GM18861 (cell line): ENCODE data around the gene MRAP2.
"Not testable (repeated sequence)": the region's sequence is repeated elsewhere in the genome, so short reads cannot be mapped to it uniquely, and the experiment has no call there.

Source experiments
- ATAC-seq: cut with Tn5 transposase; IDR thresholded peaks from one replicate; pipeline ENCODE4 v1.9.1; 2021; ENCODE audit not compliant: unreplicated experiment

Gene MRAP2

DNA sequence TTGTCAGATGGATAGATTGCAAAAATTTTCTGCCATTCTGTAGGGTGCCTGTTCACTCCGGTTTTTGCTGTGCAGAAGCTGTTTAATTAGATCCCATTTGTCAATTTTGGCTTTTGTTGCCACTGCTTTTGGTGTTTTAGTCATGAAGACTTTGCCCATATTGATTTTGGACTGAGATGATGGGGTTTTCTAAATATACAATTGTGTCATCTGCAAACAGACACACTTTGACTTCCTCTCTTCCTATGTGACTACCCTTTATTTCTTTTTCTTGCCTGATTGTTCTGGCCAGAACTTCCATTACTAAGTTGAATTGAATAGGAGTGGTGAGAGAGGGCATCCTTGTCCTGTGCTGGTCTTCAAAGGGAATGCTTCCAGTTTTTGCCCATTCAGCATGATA is 96.0 kb downstream of the MRAP2 start:
- not testable (repeated sequence) for ATAC-seq

- ATAC-seq = not testable (repeated sequence)
These were observed 99.8 kb downstream of the MRAP2 start for GRCh38 chr6:84133385-84133784.

- ATAC-seq = no peak
These were observed 101.7 kb downstream of the MRAP2 start for GRCh38 chr6:84135291-84135690.

DNA sequence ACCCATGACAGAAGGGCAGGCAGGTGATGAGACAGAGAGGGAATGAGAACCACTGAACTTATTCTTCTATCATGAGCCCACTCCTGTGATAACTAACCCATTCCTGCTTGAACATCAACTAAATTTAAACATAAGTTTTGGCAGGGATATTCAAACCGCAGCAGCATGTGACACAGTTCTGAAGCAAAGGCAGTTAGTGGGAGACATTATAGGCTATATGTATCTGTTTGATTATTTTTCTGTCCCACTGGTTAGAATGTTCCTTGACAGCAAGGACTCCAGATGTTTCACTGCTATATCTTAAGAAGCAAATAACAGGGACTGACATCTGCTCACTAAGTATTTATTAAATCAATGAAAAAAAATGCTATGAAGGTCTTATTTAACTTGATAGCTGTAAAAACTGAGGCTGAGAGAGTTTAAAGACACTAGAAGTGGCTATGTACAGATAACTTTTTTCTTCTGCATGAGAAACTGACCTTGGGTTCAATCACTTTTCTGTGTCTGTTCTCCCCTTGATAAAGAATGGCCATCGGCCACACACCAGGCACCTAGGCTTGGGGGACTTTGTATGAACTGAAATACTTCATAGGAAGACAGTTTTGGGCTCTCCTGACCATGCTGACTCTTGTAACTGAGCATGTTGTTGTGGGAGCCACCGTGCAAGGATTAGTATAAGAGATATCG is 102.9 kb downstream of the MRAP2 start:
- ATAC-seq = no peak

GRCh38 chr6:84137051-84137375 is 103.4 kb downstream of the MRAP2 start:
- no peak for ATAC-seq

GRCh38 chr6:84137989-84138575 is 104.5 kb downstream of the MRAP2 start:
- no peak for ATAC-seq

GRCh38 chr6:84139311-84139710 is 105.7 kb downstream of the MRAP2 start:
- no peak for ATAC-seq
